Measurements from ENCODE around the gene MAST3.

DNA sequence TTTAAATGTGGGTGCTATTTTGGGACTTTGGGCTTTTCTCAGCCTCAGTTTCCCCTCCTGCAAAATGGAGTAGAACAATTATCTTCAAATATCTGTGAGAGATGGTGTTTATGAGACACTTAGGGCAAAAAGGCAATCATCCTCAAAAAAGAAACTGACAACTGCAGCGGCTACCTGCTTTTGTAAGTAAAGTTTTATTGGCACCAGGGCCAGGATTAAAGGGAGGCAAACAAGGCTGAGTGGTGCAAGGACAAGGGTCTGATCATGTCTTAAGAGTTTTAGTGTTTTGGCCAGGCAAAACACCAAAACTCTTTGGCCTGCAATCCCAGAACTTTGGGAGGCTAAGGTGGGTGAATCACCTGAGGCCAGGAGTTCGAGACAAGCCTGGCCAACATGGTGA is 1.3 kb upstream of the MAST3 start:
- TF ChIP-seq EP300 (IDR thresholded peaks at IDR 0.05; ENCODE audit: borderline replicate concordance in 1 of 2, low read depth in 2 of 2, low read length in 2 of 2) (no peak), SP1 (IDR thresholded peaks at IDR 0.05; ENCODE audit: low read depth, low read length) (no peak), POLR2AphosphoS5 (IDR thresholded peaks at IDR 0.05; ENCODE audit: low read depth, low read length) (no peak), JUN (IDR thresholded peaks at IDR 0.05; ENCODE audit: low read depth, low read length) (no peak), TAF1 (IDR thresholded peaks at IDR 0.05; ENCODE audit: low read depth, low read length) (no peak), SP2 (IDR thresholded peaks at IDR 0.05; ENCODE audit: low read length) (no peak), SUZ12 (IDR thresholded peaks at IDR 0.05; ENCODE audit: low read length) (no peak), CEBPB (IDR thresholded peaks at IDR 0.05; ENCODE audit: low read depth, low read length) (no peak), GABPA (IDR thresholded peaks at IDR 0.05; ENCODE audit: borderline replicate concordance, insufficient read depth, low read length) (no peak), POLR2A (IDR thresholded peaks at IDR 0.05; ENCODE audit: control extremely low read depth in 1 of 2, low read depth in 2 of 2, low read length in 2 of 2) (no peak), ZNF274 (IDR thresholded peaks at IDR 0.05; ENCODE audit: borderline replicate concordance, extremely low read depth, low read length) (no peak), HDAC6 (IDR thresholded peaks at IDR 0.05; ENCODE audit: low read depth, low read length) (no peak)
- TF ChIP-seq, protein P1, sequence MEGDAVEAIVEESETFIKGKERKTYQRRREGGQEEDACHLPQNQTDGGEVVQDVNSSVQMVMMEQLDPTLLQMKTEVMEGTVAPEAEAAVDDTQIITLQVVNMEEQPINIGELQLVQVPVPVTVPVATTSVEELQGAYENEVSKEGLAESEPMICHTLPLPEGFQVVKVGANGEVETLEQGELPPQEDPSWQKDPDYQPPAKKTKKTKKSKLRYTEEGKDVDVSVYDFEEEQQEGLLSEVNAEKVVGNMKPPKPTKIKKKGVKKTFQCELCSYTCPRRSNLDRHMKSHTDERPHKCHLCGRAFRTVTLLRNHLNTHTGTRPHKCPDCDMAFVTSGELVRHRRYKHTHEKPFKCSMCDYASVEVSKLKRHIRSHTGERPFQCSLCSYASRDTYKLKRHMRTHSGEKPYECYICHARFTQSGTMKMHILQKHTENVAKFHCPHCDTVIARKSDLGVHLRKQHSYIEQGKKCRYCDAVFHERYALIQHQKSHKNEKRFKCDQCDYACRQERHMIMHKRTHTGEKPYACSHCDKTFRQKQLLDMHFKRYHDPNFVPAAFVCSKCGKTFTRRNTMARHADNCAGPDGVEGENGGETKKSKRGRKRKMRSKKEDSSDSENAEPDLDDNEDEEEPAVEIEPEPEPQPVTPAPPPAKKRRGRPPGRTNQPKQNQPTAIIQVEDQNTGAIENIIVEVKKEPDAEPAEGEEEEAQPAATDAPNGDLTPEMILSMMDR (IDR thresholded peaks at IDR 0.05; ENCODE audit: control extremely low read depth in 1 of 3, insufficient read depth in 1 of 3, low read depth in 1 of 3, low read length in 3 of 3), result no peak
- TF ChIP-seq, protein P2, sequence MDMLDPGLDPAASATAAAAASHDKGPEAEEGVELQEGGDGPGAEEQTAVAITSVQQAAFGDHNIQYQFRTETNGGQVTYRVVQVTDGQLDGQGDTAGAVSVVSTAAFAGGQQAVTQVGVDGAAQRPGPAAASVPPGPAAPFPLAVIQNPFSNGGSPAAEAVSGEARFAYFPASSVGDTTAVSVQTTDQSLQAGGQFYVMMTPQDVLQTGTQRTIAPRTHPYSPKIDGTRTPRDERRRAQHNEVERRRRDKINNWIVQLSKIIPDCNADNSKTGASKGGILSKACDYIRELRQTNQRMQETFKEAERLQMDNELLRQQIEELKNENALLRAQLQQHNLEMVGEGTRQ (IDR thresholded peaks at IDR 0.05; ENCODE audit: low read length), result no peak

All from H1 (cell line).